Lower leg skin (tissue), 3 donors: ENCODE measurements around the gene CREBBP.

Experiments
- POLR2A ChIP-seq, 2 donors: fragments of 450-650 bp; IDR thresholded peaks; one replicate each; pipeline ENCODE4 v1.6.1; 2016 to 2017; ENCODE audit warnings: antibody characterized with exemption in 2 of 2, mild to moderate bottlenecking in 1 of 2, moderate library complexity in 1 of 2
- TF ChIP-seq, protein P1 (sequence below), 3 donors: fragments of 450-650 bp; IDR thresholded peaks; one replicate each; pipeline ENCODE4 v1.5.1; 2016; ENCODE audit warnings: antibody characterized with exemption in 3 of 3, mild to moderate bottlenecking in 3 of 3, moderate library complexity in 2 of 3

DNA sequence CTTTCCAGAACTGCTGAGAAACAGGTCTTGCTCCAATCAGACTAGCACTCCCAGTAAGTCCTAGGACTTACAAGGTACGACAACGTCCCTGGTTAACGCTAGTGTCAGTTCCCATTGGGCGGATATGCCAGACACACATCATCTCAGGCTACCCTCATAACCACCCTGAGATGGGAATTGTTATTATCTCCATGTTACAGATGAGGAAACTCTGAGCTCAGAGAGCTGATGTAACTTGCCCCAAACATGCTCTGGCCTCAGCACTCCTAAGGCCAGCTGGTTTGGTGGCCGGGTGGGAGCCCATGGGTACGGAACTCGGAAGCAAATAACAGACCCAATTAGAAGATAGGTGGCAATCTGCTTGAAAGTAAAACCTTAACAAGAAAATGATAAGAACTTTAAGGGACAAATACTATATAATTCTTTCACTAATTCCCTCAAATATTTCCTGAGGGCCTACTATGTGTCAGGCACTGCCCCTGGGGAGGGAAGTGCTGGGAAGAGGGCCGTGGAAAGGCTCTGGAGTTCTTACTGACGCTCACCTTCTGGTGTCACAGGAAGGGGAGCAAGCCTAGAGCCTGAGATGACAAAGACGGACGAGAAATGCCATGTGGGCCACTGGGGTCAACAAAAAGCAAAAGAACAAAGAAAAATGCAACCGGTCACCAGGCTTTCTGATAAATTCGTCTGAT is 6.9 kb downstream of the CREBBP start:
- no peak for TF ChIP-seq POLR2A (IDR thresholded peaks at IDR 0.05)
- TF ChIP-seq, protein P1, sequence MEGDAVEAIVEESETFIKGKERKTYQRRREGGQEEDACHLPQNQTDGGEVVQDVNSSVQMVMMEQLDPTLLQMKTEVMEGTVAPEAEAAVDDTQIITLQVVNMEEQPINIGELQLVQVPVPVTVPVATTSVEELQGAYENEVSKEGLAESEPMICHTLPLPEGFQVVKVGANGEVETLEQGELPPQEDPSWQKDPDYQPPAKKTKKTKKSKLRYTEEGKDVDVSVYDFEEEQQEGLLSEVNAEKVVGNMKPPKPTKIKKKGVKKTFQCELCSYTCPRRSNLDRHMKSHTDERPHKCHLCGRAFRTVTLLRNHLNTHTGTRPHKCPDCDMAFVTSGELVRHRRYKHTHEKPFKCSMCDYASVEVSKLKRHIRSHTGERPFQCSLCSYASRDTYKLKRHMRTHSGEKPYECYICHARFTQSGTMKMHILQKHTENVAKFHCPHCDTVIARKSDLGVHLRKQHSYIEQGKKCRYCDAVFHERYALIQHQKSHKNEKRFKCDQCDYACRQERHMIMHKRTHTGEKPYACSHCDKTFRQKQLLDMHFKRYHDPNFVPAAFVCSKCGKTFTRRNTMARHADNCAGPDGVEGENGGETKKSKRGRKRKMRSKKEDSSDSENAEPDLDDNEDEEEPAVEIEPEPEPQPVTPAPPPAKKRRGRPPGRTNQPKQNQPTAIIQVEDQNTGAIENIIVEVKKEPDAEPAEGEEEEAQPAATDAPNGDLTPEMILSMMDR (IDR thresholded peaks at IDR 0.05): no peak
